HEK293 (cell line): Measurements from ENCODE around the gene IMPDH1.

Source experiments
- BCL11A ChIP-seq: fragments of 450-650 bp; formaldehyde crosslinking; IDR thresholded peaks from 2 replicates; pipeline ENCODE4 v1.5.1; 2016; ENCODE audit warnings: low read depth, missing biosample characterization, missing genetic modification characterization
- EGR2 ChIP-seq: fragments of 450-650 bp; formaldehyde crosslinking; IDR thresholded peaks from 2 replicates; pipeline ENCODE4 v1.5.1; 2016; ENCODE audit warnings: low read depth, missing biosample characterization, missing genetic modification characterization
- FEZF1 ChIP-seq: fragments of 450-650 bp; formaldehyde crosslinking; IDR thresholded peaks from 2 replicates; pipeline ENCODE4 v1.5.1; 2016; ENCODE audit warnings: missing biosample characterization, missing genetic modification characterization
- GLI4 ChIP-seq: fragments of 450-650 bp; formaldehyde crosslinking; IDR thresholded peaks from 2 replicates; pipeline ENCODE4 v1.5.1; 2016; ENCODE audit warnings: missing biosample characterization, missing genetic modification characterization
- HOXC10 ChIP-seq: sonication (generic); formaldehyde crosslinking; IDR thresholded peaks from 2 replicates; pipeline ENCODE4 v1.8.1; 2023; ENCODE audit warnings: mild to moderate bottlenecking, missing genetic modification reagents
- MEIS1 ChIP-seq: sonication (generic); formaldehyde crosslinking; IDR thresholded peaks from 2 replicates; pipeline ENCODE4 v1.8.1; 2022; ENCODE audit warnings: missing genetic modification reagents, mild to moderate bottlenecking, borderline replicate concordance
- PRDM1 ChIP-seq: fragments of 450-650 bp; formaldehyde crosslinking; IDR thresholded peaks from 2 replicates; pipeline ENCODE4; 2016; ENCODE audit warnings: missing biosample characterization, missing genetic modification characterization
- SCRT2 ChIP-seq: fragments of 450-650 bp; formaldehyde crosslinking; IDR thresholded peaks from 2 replicates; pipeline ENCODE4 v1.5.1; 2016; ENCODE audit warnings: missing biosample characterization, missing genetic modification characterization
- TCF7L2 ChIP-seq: IDR thresholded peaks from 2 replicates; pipeline ENCODE4 v1.6.1; 2011; ENCODE audit warnings: low read depth, mild to moderate bottlenecking, inconsistent platforms, low read length, moderate library complexity, borderline replicate concordance
- YY1 ChIP-seq: fragments of 450-650 bp; formaldehyde crosslinking; IDR thresholded peaks from 2 replicates; pipeline ENCODE4 v1.5.1; 2018; ENCODE audit warnings: missing biosample characterization, missing genetic modification characterization
- ZBTB48 ChIP-seq: fragments of 450-650 bp; formaldehyde crosslinking; IDR thresholded peaks from 2 replicates; pipeline ENCODE4 v1.5.1; 2016; ENCODE audit warnings: missing biosample characterization, missing genetic modification characterization
- ZNF132 ChIP-seq: fragments of 450-650 bp; formaldehyde crosslinking; IDR thresholded peaks from 2 replicates; pipeline ENCODE4 v1.5.1; 2017; ENCODE audit warnings: missing biosample characterization, missing genetic modification characterization, borderline replicate concordance
- ZNF138 ChIP-seq: fragments of 450-650 bp; formaldehyde crosslinking; IDR thresholded peaks from 2 replicates; pipeline ENCODE4 v1.5.1; 2016; ENCODE audit warnings: missing biosample characterization, missing genetic modification characterization, borderline replicate concordance
- ZNF155 ChIP-seq: fragments of 450-650 bp; formaldehyde crosslinking; IDR thresholded peaks from 2 replicates; pipeline ENCODE4 v1.5.1; 2016; ENCODE audit warnings: missing biosample characterization, missing genetic modification characterization
- ZNF175 ChIP-seq: fragments of 450-650 bp; formaldehyde crosslinking; IDR thresholded peaks from 2 replicates; pipeline ENCODE4 v1.5.1; 2016; ENCODE audit warnings: missing biosample characterization, missing genetic modification characterization
- ZNF335 ChIP-seq: fragments of 450-650 bp; formaldehyde crosslinking; conservative IDR thresholded peaks from 2 replicates; pipeline ENCODE4 v1.5.1; 2016; ENCODE audit warnings: missing biosample characterization, missing genetic modification characterization
- ZNF48 ChIP-seq: fragments of 450-650 bp; formaldehyde crosslinking; IDR thresholded peaks from 2 replicates; pipeline ENCODE4 v1.5.1; 2016; ENCODE audit warnings: missing biosample characterization, missing genetic modification characterization
- ZNF521 ChIP-seq: fragments of 450-650 bp; formaldehyde crosslinking; IDR thresholded peaks from 2 replicates; pipeline ENCODE4 v1.5.1; 2017; ENCODE audit warnings: missing biosample characterization, mild to moderate bottlenecking, missing genetic modification characterization
- ZNF529 ChIP-seq: fragments of 450-650 bp; formaldehyde crosslinking; IDR thresholded peaks from 2 replicates; pipeline ENCODE4 v1.5.1; 2017; ENCODE audit warnings: missing genetic modification characterization, missing biosample characterization; ENCODE audit not compliant: insufficient replicate concordance
- ZNF677 ChIP-seq: fragments of 450-650 bp; IDR thresholded peaks from 2 replicates; pipeline ENCODE4 v1.5.0; 2018; ENCODE audit warnings: missing biosample characterization, mild to moderate bottlenecking, missing genetic modification characterization, moderate library complexity
- ZNF707 ChIP-seq: fragments of 450-650 bp; formaldehyde crosslinking; IDR thresholded peaks from 2 replicates; pipeline ENCODE4 v1.5.1; 2016; ENCODE audit warnings: missing biosample characterization, missing genetic modification characterization
- ZSCAN16 ChIP-seq: fragments of 450-650 bp; formaldehyde crosslinking; IDR thresholded peaks from 2 replicates; pipeline ENCODE4 v1.5.1; 2016; ENCODE audit warnings: missing biosample characterization, missing genetic modification characterization
- TF ChIP-seq, protein P1 (sequence below): fragments of 450-650 bp; formaldehyde crosslinking; IDR thresholded peaks from 2 replicates; pipeline ENCODE4 v1.5.1; 2016; ENCODE audit warnings: missing biosample characterization, missing genetic modification characterization
- TF ChIP-seq, protein P2 (sequence below): fragments of 450-650 bp; formaldehyde crosslinking; IDR thresholded peaks from 2 replicates; pipeline ENCODE4 v1.5.1; 2016; ENCODE audit warnings: missing biosample characterization, missing genetic modification characterization
- TF ChIP-seq, protein P3 (sequence below): fragments of 450-650 bp; formaldehyde crosslinking; IDR thresholded peaks from 2 replicates; pipeline ENCODE4 v1.5.1; 2016; ENCODE audit warnings: missing biosample characterization, missing genetic modification characterization
- TF ChIP-seq, protein P4 (sequence below): fragments of 450-650 bp; formaldehyde crosslinking; IDR thresholded peaks from 2 replicates; pipeline ENCODE4 v1.5.1; 2016; ENCODE audit warnings: missing biosample characterization, missing genetic modification characterization
- TF ChIP-seq, protein P5 (sequence below): fragments of 450-650 bp; formaldehyde crosslinking; IDR thresholded peaks from 2 replicates; pipeline ENCODE4 v1.5.1; 2016; ENCODE audit warnings: missing biosample characterization, missing genetic modification characterization
- TF ChIP-seq, protein P6 (sequence below): fragments of 450-650 bp; formaldehyde crosslinking; IDR thresholded peaks from 2 replicates; pipeline ENCODE4 v1.5.1; 2016; ENCODE audit warnings: missing biosample characterization, missing genetic modification characterization

The IMPDH1 gene

DNA sequence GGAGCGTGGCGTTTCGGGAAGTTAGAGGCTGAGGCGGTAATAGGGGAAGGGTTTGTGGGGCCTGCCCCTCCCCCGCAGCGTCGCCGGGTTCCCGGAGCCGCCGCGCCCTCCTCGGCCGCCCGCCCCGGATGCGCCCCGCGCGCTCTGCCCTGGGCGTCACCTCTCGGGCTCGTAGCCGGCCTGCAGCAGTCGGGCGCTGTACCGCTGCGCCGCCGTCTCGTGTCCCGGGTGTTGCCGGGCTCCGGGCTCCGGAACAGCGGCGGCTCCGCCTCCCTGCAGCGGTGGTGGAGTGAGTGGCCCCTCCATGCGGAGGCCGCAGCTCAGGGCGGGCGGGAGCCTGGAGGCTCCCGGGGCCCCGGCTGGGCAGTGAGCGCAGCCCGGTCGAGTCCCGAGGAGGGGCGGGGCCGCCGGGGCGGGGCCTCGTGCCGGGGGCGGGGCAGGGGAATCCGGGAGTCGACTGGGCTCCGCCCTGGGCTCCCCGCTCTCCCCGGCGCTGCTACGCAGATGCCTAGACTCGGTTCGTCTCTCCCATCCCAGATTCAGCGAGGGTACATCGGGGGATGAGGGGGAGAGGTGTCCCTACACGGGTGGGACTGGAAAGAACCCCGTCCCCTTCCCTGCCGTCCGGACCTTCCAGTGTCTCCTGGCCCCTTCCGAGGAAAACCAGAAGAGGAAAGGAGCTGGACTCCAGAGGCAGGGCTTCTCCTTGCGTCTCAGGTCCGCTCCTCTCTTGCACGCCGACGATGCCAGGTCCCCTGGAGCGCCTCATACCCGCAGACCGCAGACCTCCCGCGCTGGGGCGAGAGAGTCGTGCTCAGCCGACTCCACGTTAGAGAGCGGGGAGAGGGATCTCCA, at the start of gene IMPDH1 (continued):
- TF ChIP-seq BCL11A (tag by site-specific recombination) (no peak), ZNF707 (tag by site-specific recombination) (no peak), ZNF335 (tag by site-specific recombination) (peak; percentile 96), ZNF48 (tag by site-specific recombination) (no peak), ZSCAN16 (no peak), ZBTB48 (peak; percentile 86), TCF7L2 (no peak), EGR2 (tag by site-specific recombination) (no peak), ZNF677 (peak; percentile 32; the same call in 1 of the 2 replicates), HOXC10 (CRISPR knock-in tag) (no peak), ZNF521 (tag by site-specific recombination) (no peak), ZNF529 (tag by site-specific recombination) (no peak), YY1 (tag by site-specific recombination) (no peak; the same call in 1 of the 2 replicates), ZNF175 (no peak), GLI4 (tag by site-specific recombination) (no peak), ZNF155 (tag by site-specific recombination) (no peak), FEZF1 (tag by site-specific recombination) (no peak), ZNF132 (tag by site-specific recombination) (no peak), PRDM1 (tag by site-specific recombination) (peak; percentile 23; the same call in 1 of the 2 replicates), ZNF138 (tag by site-specific recombination) (no peak), SCRT2 (tag by site-specific recombination) (no peak), MEIS1 (CRISPR knock-in tag) (no peak)
- TF ChIP-seq, protein P1, sequence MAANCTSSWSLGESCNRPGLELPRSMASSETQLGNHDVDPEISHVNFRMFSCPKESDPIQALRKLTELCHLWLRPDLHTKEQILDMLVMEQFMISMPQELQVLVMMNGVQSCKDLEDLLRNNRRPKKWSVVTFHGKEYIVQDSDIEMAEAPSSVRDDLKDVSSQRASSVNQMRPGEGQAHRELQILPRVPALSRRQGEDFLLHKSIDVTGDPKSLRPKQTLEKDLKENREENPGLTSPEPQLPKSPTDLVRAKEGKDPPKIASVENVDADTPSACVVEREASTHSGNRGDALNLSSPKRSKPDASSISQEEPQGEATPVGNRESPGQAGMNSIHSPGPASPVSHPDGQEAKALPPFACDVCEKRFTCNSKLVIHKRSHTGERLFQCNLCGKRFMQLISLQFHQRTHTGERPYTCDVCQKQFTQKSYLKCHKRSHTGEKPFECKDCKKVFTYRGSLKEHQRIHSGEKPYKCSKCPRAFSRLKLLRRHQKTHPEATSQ (tag by site-specific recombination) = no peak
- TF ChIP-seq, protein P2, sequence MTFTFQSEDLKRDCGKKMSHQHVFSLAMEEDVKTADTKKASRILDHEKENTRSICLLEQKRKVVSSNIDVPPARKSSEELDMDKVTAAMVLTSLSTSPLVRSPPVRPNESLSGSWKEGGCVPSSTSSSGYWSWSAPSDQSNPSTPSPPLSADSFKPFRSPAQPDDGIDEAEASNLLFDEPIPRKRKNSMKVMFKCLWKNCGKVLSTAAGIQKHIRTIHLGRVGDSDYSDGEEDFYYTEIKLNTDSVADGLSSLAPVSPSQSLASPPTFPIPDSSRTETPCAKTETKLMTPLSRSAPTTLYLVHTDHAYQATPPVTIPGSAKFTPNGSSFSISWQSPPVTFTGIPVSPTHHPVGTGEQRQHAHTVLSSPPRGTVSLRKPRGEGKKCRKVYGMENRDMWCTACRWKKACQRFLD (tag by site-specific recombination) = no peak
- TF ChIP-seq, protein P3, sequence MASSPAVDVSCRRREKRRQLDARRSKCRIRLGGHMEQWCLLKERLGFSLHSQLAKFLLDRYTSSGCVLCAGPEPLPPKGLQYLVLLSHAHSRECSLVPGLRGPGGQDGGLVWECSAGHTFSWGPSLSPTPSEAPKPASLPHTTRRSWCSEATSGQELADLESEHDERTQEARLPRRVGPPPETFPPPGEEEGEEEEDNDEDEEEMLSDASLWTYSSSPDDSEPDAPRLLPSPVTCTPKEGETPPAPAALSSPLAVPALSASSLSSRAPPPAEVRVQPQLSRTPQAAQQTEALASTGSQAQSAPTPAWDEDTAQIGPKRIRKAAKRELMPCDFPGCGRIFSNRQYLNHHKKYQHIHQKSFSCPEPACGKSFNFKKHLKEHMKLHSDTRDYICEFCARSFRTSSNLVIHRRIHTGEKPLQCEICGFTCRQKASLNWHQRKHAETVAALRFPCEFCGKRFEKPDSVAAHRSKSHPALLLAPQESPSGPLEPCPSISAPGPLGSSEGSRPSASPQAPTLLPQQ (tag by site-specific recombination) = peak; percentile 20; the same call in 1 of the 2 replicates
- TF ChIP-seq, protein P4, sequence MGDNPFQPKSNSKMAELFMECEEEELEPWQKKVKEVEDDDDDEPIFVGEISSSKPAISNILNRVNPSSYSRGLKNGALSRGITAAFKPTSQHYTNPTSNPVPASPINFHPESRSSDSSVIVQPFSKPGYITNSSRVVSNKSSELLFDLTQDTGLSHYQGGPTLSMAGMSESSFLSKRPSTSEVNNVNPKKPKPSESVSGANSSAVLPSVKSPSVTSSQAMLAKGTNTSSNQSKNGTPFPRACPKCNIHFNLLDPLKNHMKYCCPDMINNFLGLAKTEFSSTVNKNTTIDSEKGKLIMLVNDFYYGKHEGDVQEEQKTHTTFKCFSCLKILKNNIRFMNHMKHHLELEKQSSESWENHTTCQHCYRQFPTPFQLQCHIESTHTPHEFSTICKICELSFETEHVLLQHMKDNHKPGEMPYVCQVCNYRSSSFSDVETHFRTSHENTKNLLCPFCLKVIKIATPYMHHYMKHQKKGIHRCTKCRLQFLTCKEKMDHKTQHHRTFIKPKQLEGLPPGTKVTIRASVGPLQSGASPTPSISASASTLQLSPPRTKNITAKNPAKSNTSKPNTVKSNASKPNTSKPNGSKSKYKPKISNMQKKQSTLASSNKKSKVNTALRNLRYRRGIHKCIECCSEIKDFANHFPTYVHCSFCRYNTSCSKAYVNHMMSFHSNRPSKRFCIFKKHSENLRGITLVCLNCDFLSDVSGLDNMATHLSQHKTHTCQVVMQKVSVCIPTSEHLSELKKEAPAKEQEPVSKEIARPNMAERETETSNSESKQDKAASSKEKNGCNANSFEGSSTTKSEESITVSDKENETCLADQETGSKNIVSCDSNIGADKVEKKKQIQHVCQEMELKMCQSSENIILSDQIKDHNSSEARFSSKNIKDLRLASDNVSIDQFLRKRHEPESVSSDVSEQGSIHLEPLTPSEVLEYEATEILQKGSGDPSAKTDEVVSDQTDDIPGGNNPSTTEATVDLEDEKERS (tag by site-specific recombination) = no peak
- TF ChIP-seq, protein P5, sequence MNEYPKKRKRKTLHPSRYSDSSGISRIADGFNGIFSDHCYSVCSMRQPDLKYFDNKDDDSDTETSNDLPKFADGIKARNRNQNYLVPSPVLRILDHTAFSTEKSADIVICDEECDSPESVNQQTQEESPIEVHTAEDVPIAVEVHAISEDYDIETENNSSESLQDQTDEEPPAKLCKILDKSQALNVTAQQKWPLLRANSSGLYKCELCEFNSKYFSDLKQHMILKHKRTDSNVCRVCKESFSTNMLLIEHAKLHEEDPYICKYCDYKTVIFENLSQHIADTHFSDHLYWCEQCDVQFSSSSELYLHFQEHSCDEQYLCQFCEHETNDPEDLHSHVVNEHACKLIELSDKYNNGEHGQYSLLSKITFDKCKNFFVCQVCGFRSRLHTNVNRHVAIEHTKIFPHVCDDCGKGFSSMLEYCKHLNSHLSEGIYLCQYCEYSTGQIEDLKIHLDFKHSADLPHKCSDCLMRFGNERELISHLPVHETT = no peak
- TF ChIP-seq, protein P6, sequence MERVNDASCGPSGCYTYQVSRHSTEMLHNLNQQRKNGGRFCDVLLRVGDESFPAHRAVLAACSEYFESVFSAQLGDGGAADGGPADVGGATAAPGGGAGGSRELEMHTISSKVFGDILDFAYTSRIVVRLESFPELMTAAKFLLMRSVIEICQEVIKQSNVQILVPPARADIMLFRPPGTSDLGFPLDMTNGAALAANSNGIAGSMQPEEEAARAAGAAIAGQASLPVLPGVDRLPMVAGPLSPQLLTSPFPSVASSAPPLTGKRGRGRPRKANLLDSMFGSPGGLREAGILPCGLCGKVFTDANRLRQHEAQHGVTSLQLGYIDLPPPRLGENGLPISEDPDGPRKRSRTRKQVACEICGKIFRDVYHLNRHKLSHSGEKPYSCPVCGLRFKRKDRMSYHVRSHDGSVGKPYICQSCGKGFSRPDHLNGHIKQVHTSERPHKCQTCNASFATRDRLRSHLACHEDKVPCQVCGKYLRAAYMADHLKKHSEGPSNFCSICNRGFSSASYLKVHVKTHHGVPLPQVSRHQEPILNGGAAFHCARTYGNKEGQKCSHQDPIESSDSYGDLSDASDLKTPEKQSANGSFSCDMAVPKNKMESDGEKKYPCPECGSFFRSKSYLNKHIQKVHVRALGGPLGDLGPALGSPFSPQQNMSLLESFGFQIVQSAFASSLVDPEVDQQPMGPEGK (tag by site-specific recombination) = peak; percentile 83
